ENCODE results near the gene COL24A1.

- no peak for TF ChIP-seq CTCF (IDR thresholded peaks at IDR 0.05 in 2 of 3, conservative IDR thresholded peaks at IDR 0.05 in 1 of 3; ENCODE audit: borderline replicate concordance in 1 of 3, insufficient read depth in 1 of 3, low read depth in 2 of 3, low read length in 2 of 3)
- no peak for TF ChIP-seq POLR2AphosphoS5 (IDR thresholded peaks at IDR 0.05; ENCODE audit: low read depth, low read length)
- no peak for TF ChIP-seq ATF3 (IDR thresholded peaks at IDR 0.05)
- TF ChIP-seq ZNF274 (IDR thresholded peaks at IDR 0.05; ENCODE audit: low read depth, low read length) = no peak
- no peak for TF ChIP-seq POLR2A (IDR thresholded peaks at IDR 0.05; ENCODE audit: borderline replicate concordance, extremely low read depth, insufficient read depth, insufficient read length)
- TF ChIP-seq EZH2phosphoT487 (IDR thresholded peaks at IDR 0.05; ENCODE audit: borderline replicate concordance) = no peak
- no peak for TF ChIP-seq CEBPB (IDR thresholded peaks at IDR 0.05; ENCODE audit: low read depth)
- no peak for TF ChIP-seq SRF (IDR thresholded peaks at IDR 0.05; ENCODE audit: low read depth)
- no peak for TF ChIP-seq CBX3 (IDR thresholded peaks at IDR 0.05; ENCODE audit: low read depth)
- no peak for TF ChIP-seq ELF1 (IDR thresholded peaks at IDR 0.05; ENCODE audit: borderline replicate concordance, low read depth)
- TF ChIP-seq REST (IDR thresholded peaks at IDR 0.05; ENCODE audit: low read depth) = no peak
- TF ChIP-seq YY1 (IDR thresholded peaks at IDR 0.05; ENCODE audit: extremely low read depth, insufficient replicate concordance, low read depth, low read length) = no peak
- no peak for TF ChIP-seq EZH2 (IDR thresholded peaks at IDR 0.05)
Observed at GRCh38 chr1:85708829-85709227, 447.7 kb downstream of the COL24A1 start.

Data from HCT116 (cell line).